Gastroesophageal sphincter (tissue), 3 donors: ENCODE data around the gene BCL11A.

Experiments
- EP300 ChIP-seq: sonication (generic); formaldehyde crosslinking; IDR thresholded peaks from one replicate; pipeline ENCODE4 v1.6.1; 2017; ENCODE audit warnings: antibody characterized with exemption, mild to moderate bottlenecking
- POLR2A ChIP-seq, 2 donors: fragments of 450-650 bp; IDR thresholded peaks; one replicate each; pipeline ENCODE4 v1.6.1; 2017; ENCODE audit warnings: antibody characterized with exemption in 2 of 2, mild to moderate bottlenecking in 2 of 2, moderate library complexity in 1 of 2
- POLR2AphosphoS5 ChIP-seq: sonication (generic); formaldehyde crosslinking; IDR thresholded peaks from one replicate; pipeline ENCODE4 v1.6.1; 2017; ENCODE audit warnings: antibody characterized with exemption
- TF ChIP-seq, protein P1 (sequence below), 4 experiments: fragments of 200-600 bp in 2 of 4; fragments of 450-650 bp in 2 of 4; sonication (generic) in 1 of 4; IDR thresholded peaks; one replicate each; pipeline ENCODE4 v1.5.1; 2017 to 2019; ENCODE audit warnings: antibody characterized with exemption in 4 of 4, mild to moderate bottlenecking in 2 of 4, moderate library complexity in 2 of 4

DNA sequence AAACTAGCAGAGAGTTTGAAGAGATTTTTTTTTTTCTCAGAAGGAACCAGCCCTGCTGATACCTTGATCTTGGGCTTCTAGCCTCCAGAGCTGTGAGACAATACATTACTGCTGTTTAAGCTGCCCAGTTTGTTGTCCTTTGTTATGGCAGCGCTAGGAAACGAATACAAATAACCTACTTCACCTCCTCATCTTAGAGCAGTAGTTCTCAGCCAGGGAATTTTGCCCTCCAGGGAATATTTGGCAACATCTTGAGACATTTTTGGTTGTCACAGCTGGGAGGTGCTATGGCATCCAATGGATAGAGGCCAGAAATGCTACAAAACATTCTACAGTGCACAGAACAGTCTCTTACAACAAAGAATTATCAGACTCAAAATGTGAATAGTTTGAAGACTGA is 43.9 kb upstream of the BCL11A start:
- TF ChIP-seq POLR2AphosphoS5 = no peak
- TF ChIP-seq, protein P1, sequence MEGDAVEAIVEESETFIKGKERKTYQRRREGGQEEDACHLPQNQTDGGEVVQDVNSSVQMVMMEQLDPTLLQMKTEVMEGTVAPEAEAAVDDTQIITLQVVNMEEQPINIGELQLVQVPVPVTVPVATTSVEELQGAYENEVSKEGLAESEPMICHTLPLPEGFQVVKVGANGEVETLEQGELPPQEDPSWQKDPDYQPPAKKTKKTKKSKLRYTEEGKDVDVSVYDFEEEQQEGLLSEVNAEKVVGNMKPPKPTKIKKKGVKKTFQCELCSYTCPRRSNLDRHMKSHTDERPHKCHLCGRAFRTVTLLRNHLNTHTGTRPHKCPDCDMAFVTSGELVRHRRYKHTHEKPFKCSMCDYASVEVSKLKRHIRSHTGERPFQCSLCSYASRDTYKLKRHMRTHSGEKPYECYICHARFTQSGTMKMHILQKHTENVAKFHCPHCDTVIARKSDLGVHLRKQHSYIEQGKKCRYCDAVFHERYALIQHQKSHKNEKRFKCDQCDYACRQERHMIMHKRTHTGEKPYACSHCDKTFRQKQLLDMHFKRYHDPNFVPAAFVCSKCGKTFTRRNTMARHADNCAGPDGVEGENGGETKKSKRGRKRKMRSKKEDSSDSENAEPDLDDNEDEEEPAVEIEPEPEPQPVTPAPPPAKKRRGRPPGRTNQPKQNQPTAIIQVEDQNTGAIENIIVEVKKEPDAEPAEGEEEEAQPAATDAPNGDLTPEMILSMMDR (IDR thresholded peaks at IDR 0.05) = no peak
- TF ChIP-seq POLR2A (IDR thresholded peaks at IDR 0.05) = no peak
- no peak for TF ChIP-seq EP300
